HEK293 (cell line): ENCODE measurements around the gene TP53BP1.

Experiments
- CTCF ChIA-PET: fragments of 350-600 bp; formaldehyde crosslinking; extraction: SDS; loops from one replicate; lab custom pipeline; 2021; ENCODE audit warnings: antibody characterized with exemption; lab: Yijun Ruan, JAX
- POLR2A ChIA-PET: fragments of 300-600 bp; formaldehyde crosslinking; extraction: SDS; loops from one replicate; lab custom pipeline; 2020; ENCODE audit warnings: antibody characterized with exemption, inconsistent platforms; lab: Yijun Ruan, JAX
- H3K27ac ChIP-seq: fragments of 200-500 bp; sonication (Bioruptor generic); 2 replicates; pipeline ENCODE4 v1.5.1; 2014; ENCODE audit warnings: low read depth, low read length, control low read depth, inconsistent platforms; ENCODE audit errors: extremely low read depth
- H3K36me3 ChIP-seq, 2 experiments: fragments of 200-500 bp in 1 of 2; sonication (Bioruptor generic) in 1 of 2; 1 replicate in 1 of 2; 2 replicates in 1 of 2; pipeline ENCODE4 v1.5.1; 2014 to 2017; ENCODE audit warnings: inconsistent platforms in 2 of 2, low read length in 2 of 2; ENCODE audit not compliant: control insufficient read depth in 2 of 2, insufficient read depth in 1 of 2
- H3K4me1 ChIP-seq: fragments of 200-500 bp; sonication (Bioruptor generic); 2 replicates; pipeline ENCODE4 v1.5.1; 2014; ENCODE audit warnings: mild to moderate bottlenecking, low read length, inconsistent platforms; ENCODE audit not compliant: control insufficient read depth, insufficient read depth
- H3K4me3 ChIP-seq: 2 replicates; pipeline ENCODE4 v1.5.1; 2011; ENCODE audit warnings: low read depth, mild to moderate bottlenecking, control low read depth, low read length, moderate library complexity
- H3K9me3 ChIP-seq: fragments of 200-500 bp; sonication (Bioruptor generic); 2 replicates; pipeline ENCODE4 v1.5.1; 2014; ENCODE audit warnings: low read depth, low read length, inconsistent platforms; ENCODE audit not compliant: control insufficient read depth, insufficient read depth
- BCL6B ChIP-seq: fragments of 450-650 bp; formaldehyde crosslinking; IDR thresholded peaks from 2 replicates; pipeline ENCODE4 v1.5.1; 2017; ENCODE audit warnings: missing biosample characterization, missing genetic modification characterization
- EGR2 ChIP-seq: fragments of 450-650 bp; formaldehyde crosslinking; IDR thresholded peaks from 2 replicates; pipeline ENCODE4 v1.5.1; 2016; ENCODE audit warnings: low read depth, missing biosample characterization, missing genetic modification characterization
- GFI1B ChIP-seq: fragments of 450-650 bp; formaldehyde crosslinking; IDR thresholded peaks from 2 replicates; pipeline ENCODE4 v1.5.1; 2016; ENCODE audit warnings: missing biosample characterization, missing genetic modification characterization
- GLI2 ChIP-seq: fragments of 450-650 bp; formaldehyde crosslinking; IDR thresholded peaks from 2 replicates; pipeline ENCODE4; 2017; ENCODE audit warnings: missing biosample characterization, missing genetic modification characterization, low read depth, borderline replicate concordance
- KLF9 ChIP-seq: fragments of 450-650 bp; formaldehyde crosslinking; IDR thresholded peaks from 2 replicates; pipeline ENCODE4 v1.5.1; 2016; ENCODE audit warnings: missing biosample characterization, missing genetic modification characterization, low read depth
- PRDM6 ChIP-seq: fragments of 450-650 bp; formaldehyde crosslinking; IDR thresholded peaks from 2 replicates; pipeline ENCODE4 v1.5.1; 2017; ENCODE audit warnings: missing biosample characterization, missing genetic modification characterization
- SCRT1 ChIP-seq: fragments of 450-650 bp; formaldehyde crosslinking; IDR thresholded peaks from 2 replicates; pipeline ENCODE4 v1.5.1; 2016; ENCODE audit warnings: missing biosample characterization, missing genetic modification characterization, borderline replicate concordance
- SETDB1 ChIP-seq: IDR thresholded peaks from one replicate; pipeline ENCODE4 v1.6.1; 2017; ENCODE audit warnings: mild to moderate bottlenecking, low read length, moderate library complexity, mixed read lengths; ENCODE audit not compliant: insufficient read length
- SP2 ChIP-seq: fragments of 450-650 bp; formaldehyde crosslinking; IDR thresholded peaks from 2 replicates; pipeline ENCODE4 v1.5.1; 2016; ENCODE audit warnings: missing biosample characterization, missing genetic modification characterization
- ZBTB21 ChIP-seq: fragments of 450-650 bp; formaldehyde crosslinking; IDR thresholded peaks from 2 replicates; pipeline ENCODE4 v1.5.1; 2017; ENCODE audit warnings: missing biosample characterization, missing genetic modification characterization
- ZBTB48 ChIP-seq: fragments of 450-650 bp; formaldehyde crosslinking; IDR thresholded peaks from 2 replicates; pipeline ENCODE4 v1.5.1; 2016; ENCODE audit warnings: missing biosample characterization, missing genetic modification characterization
- ZBTB7A ChIP-seq: fragments of 450-650 bp; formaldehyde crosslinking; IDR thresholded peaks from 2 replicates; pipeline ENCODE4 v1.5.1; 2016; ENCODE audit warnings: low read depth, missing biosample characterization, missing genetic modification characterization
- ZNF157 ChIP-seq: fragments of 450-650 bp; formaldehyde crosslinking; IDR thresholded peaks from 2 replicates; pipeline ENCODE4 v1.5.1; 2016; ENCODE audit warnings: missing biosample characterization, missing genetic modification characterization
- ZNF2 ChIP-seq: fragments of 450-650 bp; formaldehyde crosslinking; IDR thresholded peaks from 2 replicates; pipeline ENCODE4 v1.5.1; 2016; ENCODE audit warnings: missing biosample characterization, missing genetic modification characterization
- ZNF23 ChIP-seq: fragments of 450-650 bp; formaldehyde crosslinking; IDR thresholded peaks from 2 replicates; pipeline ENCODE4 v1.5.1; 2016; ENCODE audit warnings: missing biosample characterization, missing genetic modification characterization, borderline replicate concordance
- ZNF24 ChIP-seq: fragments of 450-650 bp; formaldehyde crosslinking; IDR thresholded peaks from 2 replicates; pipeline ENCODE4 v1.5.1; 2016; ENCODE audit warnings: missing biosample characterization, missing genetic modification characterization
- ZNF26 ChIP-seq: fragments of 450-650 bp; formaldehyde crosslinking; IDR thresholded peaks from 2 replicates; pipeline ENCODE4 v1.5.1; 2016; ENCODE audit warnings: missing biosample characterization, missing genetic modification characterization
- ZNF266 ChIP-seq: fragments of 450-650 bp; formaldehyde crosslinking; IDR thresholded peaks from 2 replicates; pipeline ENCODE4 v1.5.1; 2016; ENCODE audit warnings: missing biosample characterization, missing genetic modification characterization, low read depth
- ZNF335 ChIP-seq: fragments of 450-650 bp; formaldehyde crosslinking; conservative IDR thresholded peaks from 2 replicates; pipeline ENCODE4 v1.5.1; 2016; ENCODE audit warnings: missing biosample characterization, missing genetic modification characterization
- ZNF350 ChIP-seq: fragments of 450-650 bp; formaldehyde crosslinking; IDR thresholded peaks from 2 replicates; pipeline ENCODE4 v1.5.0; 2017; ENCODE audit warnings: missing biosample characterization, mild to moderate bottlenecking, missing genetic modification characterization
- ZNF394 ChIP-seq: fragments of 450-650 bp; formaldehyde crosslinking; IDR thresholded peaks from 2 replicates; pipeline ENCODE4 v1.5.1; 2016; ENCODE audit warnings: missing biosample characterization, missing genetic modification characterization, mild to moderate bottlenecking, moderate library complexity, borderline replicate concordance
- ZNF416 ChIP-seq: fragments of 450-650 bp; formaldehyde crosslinking; IDR thresholded peaks from 2 replicates; pipeline ENCODE4 v1.5.1; 2016; ENCODE audit warnings: missing biosample characterization, missing genetic modification characterization
- ZNF426 ChIP-seq: fragments of 450-650 bp; formaldehyde crosslinking; IDR thresholded peaks from 2 replicates; pipeline ENCODE4 v1.5.1; 2017; ENCODE audit warnings: missing biosample characterization, missing genetic modification characterization, mild to moderate bottlenecking, inconsistent platforms, moderate library complexity
- ZNF521 ChIP-seq: fragments of 450-650 bp; formaldehyde crosslinking; IDR thresholded peaks from 2 replicates; pipeline ENCODE4 v1.5.1; 2017; ENCODE audit warnings: missing biosample characterization, mild to moderate bottlenecking, missing genetic modification characterization
- ZNF623 ChIP-seq: fragments of 450-650 bp; formaldehyde crosslinking; IDR thresholded peaks from 2 replicates; pipeline ENCODE4 v1.5.1; 2016; ENCODE audit warnings: missing biosample characterization, missing genetic modification characterization
- ZNF791 ChIP-seq: fragments of 450-650 bp; formaldehyde crosslinking; IDR thresholded peaks from 2 replicates; pipeline ENCODE4 v1.5.1; 2016; ENCODE audit warnings: missing biosample characterization, missing genetic modification characterization
- ZSCAN30 ChIP-seq: fragments of 450-650 bp; IDR thresholded peaks from 2 replicates; pipeline ENCODE4 v1.5.1; 2018; ENCODE audit warnings: missing biosample characterization, mild to moderate bottlenecking, missing genetic modification characterization, moderate library complexity
- ZSCAN5A ChIP-seq: fragments of 450-650 bp; formaldehyde crosslinking; IDR thresholded peaks from 2 replicates; pipeline ENCODE4 v1.5.1; 2016; ENCODE audit warnings: missing biosample characterization, missing genetic modification characterization
- ZXDB ChIP-seq: fragments of 450-650 bp; formaldehyde crosslinking; IDR thresholded peaks from 2 replicates; pipeline ENCODE4 v1.5.1; 2016; ENCODE audit warnings: missing biosample characterization, missing genetic modification characterization
- TF ChIP-seq, protein P1 (sequence below): fragments of 450-650 bp; formaldehyde crosslinking; IDR thresholded peaks from 2 replicates; pipeline ENCODE4 v1.5.1; 2016; ENCODE audit warnings: missing biosample characterization, missing genetic modification characterization

Gene TP53BP1

DNA sequence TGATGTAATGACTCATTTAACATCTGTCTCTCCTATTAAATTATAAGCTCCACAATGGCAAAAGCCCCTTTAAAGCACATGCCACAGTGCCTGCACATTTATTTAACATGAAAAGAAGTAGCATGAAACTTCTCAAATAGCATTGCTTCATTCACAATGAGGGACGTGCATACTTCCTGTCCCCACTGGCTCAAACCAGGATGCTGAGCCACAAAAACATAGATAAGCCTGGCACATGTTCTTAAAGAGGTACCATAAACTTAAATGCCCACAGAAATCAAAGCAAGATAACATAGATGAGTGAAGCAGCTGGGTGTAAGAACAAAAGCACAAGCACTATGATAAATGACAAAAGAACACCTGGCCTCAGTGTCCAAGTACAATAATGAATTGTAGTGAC, 3.8 kb downstream of the TP53BP1 start:
- Histone ChIP-seq H3K4me3 (no peak overlapping the region), H3K4me1 (peaks cover 7% of the 10 kb centered on the region), H3K36me3 (peaks cover 23 to 48% of the 10 kb centered on the region in 2 experiments), H3K9me3 (no peaks in the 10 kb centered on the region), H3K27ac (no peak overlapping the region)
- CTCF ChIA-PET = interaction anchor here (0.9 to 1.5 kb wide), 4 partner anchors 19 to 289 kb away, joined by 3 to 6 read pairs (median 4); no protein-coding TSS in a partner anchor
- TF ChIP-seq GFI1B (tag by site-specific recombination) (no peak), ZNF521 (tag by site-specific recombination) (no peak), EGR2 (tag by site-specific recombination) (no peak), ZNF623 (no peak), ZBTB21 (tag by site-specific recombination) (no peak), BCL6B (tag by site-specific recombination) (no peak), ZNF26 (tag by site-specific recombination) (no peak), ZSCAN30 (no peak), ZNF2 (tag by site-specific recombination) (no peak), KLF9 (tag by site-specific recombination) (no peak), ZNF23 (tag by site-specific recombination) (no peak), ZNF791 (tag by site-specific recombination) (no peak), ZNF266 (no peak), SETDB1 (no peak), ZNF24 (tag by site-specific recombination) (no peak), ZXDB (tag by site-specific recombination) (no peak), GLI2 (tag by site-specific recombination) (no peak)
- TF ChIP-seq, protein P1, sequence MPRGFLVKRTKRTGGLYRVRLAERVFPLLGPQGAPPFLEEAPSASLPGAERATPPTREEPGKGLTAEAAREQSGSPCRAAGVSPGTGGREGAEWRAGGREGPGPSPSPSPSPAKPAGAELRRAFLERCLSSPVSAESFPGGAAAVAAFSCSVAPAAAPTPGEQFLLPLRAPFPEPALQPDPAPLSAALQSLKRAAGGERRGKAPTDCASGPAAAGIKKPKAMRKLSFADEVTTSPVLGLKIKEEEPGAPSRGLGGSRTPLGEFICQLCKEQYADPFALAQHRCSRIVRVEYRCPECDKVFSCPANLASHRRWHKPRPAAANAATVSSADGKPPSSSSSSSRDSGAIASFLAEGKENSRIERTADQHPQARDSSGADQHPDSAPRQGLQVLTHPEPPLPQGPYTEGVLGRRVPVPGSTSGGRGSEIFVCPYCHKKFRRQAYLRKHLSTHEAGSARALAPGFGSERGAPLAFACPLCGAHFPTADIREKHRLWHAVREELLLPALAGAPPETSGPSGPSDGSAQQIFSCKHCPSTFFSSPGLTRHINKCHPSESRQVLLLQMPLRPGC = no peak
- POLR2A ChIA-PET = interaction anchor here (0.9 kb wide), 1 partner anchor 21 kb away, joined by 5 read pairs; no protein-coding TSS in a partner anchor

DNA sequence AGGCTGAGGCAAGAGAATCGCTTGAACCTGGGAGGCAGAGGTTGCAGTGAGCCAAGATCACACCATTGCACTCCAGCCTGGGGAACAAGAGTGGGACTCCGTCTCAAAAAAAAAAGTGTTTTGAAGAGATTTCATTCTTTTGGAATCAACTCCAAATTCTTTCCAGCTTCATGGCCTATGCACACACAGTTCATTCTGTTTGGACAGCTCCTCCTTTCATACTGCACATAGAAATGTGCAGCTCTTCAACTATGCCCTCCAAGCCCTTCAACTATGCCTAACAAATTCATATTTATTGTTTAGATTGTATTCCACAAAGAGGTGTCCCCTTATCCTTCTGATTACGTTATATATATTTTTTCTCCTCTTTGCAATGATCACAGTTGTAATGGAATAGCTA, 4.2 kb downstream of the TP53BP1 start:
- H3K4me1 ChIP-seq = peaks cover 3% of the 10 kb centered on the region
- CTCF ChIA-PET = interaction anchor here (0.9 to 1.5 kb wide), 4 partner anchors 18 to 289 kb away, joined by 3 to 6 read pairs (median 4); no protein-coding TSS in a partner anchor
- H3K36me3 ChIP-seq = peaks cover 23 to 50% of the 10 kb centered on the region in 2 experiments
- POLR2A ChIA-PET = interaction anchor here (0.9 kb wide), 1 partner anchor 22 kb away, joined by 5 read pairs; no protein-coding TSS in a partner anchor
- H3K9me3 ChIP-seq = no peaks in the 10 kb centered on the region
- H3K27ac ChIP-seq = no peak overlapping the region
- no peak overlapping the region for H3K4me3 ChIP-seq
- TF ChIP-seq ZBTB7A (tag by site-specific recombination) = no peak
- no peak for TF ChIP-seq ZNF426 (tag by site-specific recombination)
- TF ChIP-seq SP2 (tag by site-specific recombination) = no peak
- no peak for TF ChIP-seq PRDM6 (tag by site-specific recombination)
- no peak for TF ChIP-seq SCRT1 (tag by site-specific recombination)
- TF ChIP-seq ZNF416 (tag by site-specific recombination) = no peak
- no peak for TF ChIP-seq ZBTB48 (tag by site-specific recombination)
- no peak for TF ChIP-seq ZNF350 (tag by site-specific recombination)
- TF ChIP-seq EGR2 (tag by site-specific recombination) = no peak
- no peak for TF ChIP-seq ZNF394
- no peak for TF ChIP-seq ZNF335 (tag by site-specific recombination)
- TF ChIP-seq ZNF157 (tag by site-specific recombination) = no peak
- no peak for TF ChIP-seq ZSCAN5A
